SK-N-SH (cell line): ENCODE measurements around the gene RNASEH1. TPM values are rescaled to one million over a fixed set of nuclear protein-coding genes. Genes with fewer than 3 reads are reported as not detected.

Experiments
- CTCF ChIA-PET: fragments of 300-600, 350-600 bp; formaldehyde crosslinking; extraction: SDS; loops from one replicate; lab custom pipeline; 2021; lab: Yijun Ruan, JAX
- POLR2A ChIA-PET: fragments of 350-600 bp; sonication (Branson Sonifier 250); formaldehyde crosslinking; extraction: SDS; loops from one replicate; lab custom pipeline; 2020; ENCODE audit warnings: antibody characterized with exemption, inconsistent platforms; lab: Yijun Ruan, JAX
- DNase-seq: peaks from one replicate; pipeline ENCODE4 v3.0.0; 2012
- H2AFZ ChIP-seq: fragments of 200-600 bp; sonication (generic); 2 replicates; pipeline ENCODE4 v1.8.1; 2016; ENCODE audit warnings: antibody characterized with exemption, mild to moderate bottlenecking, low read depth
- H3F3A ChIP-seq: fragments of 200-600 bp; sonication (generic); replicated peaks from 2 replicates; pipeline ENCODE3; 2016; ENCODE audit warnings: antibody characterized with exemption, mild to moderate bottlenecking; ENCODE audit not compliant: insufficient read depth
- H3K27ac ChIP-seq, 2 experiments: fragments of 200-500 bp in 1 of 2; fragments of 200-600 bp in 1 of 2; sonication (Bioruptor generic) in 1 of 2; sonication (generic), shearing (Covaris generic) in 1 of 2; 2 replicates each; pipeline versions ENCODE4 v1.5.1 to v1.6.1; 2014 to 2016; ENCODE audit warnings: low read depth in 2 of 2, inconsistent platforms in 1 of 2, low read length in 1 of 2, mild to moderate bottlenecking in 1 of 2, mixed read lengths in 1 of 2
- H3K27me3 ChIP-seq: fragments of 200-600 bp; sonication (generic), shearing (Covaris generic); 2 replicates; pipeline ENCODE4 v1.6.1; 2016; ENCODE audit warnings: mixed run types; ENCODE audit not compliant: insufficient read depth
- H3K36me3 ChIP-seq, 2 experiments: fragments of 200-500 bp in 1 of 2; fragments of 200-600 bp in 1 of 2; sonication (Bioruptor generic) in 1 of 2; sonication (generic) in 1 of 2; replicated peaks in 1 of 2; 2 replicates each; pipeline versions ENCODE3 to v1.5.1; 2014 to 2016; ENCODE audit warnings: low read length in 1 of 2, mild to moderate bottlenecking in 1 of 2; ENCODE audit not compliant: insufficient read depth in 2 of 2, control insufficient read depth in 1 of 2
- H3K4me1 ChIP-seq, 2 experiments: fragments of 200-500 bp in 1 of 2; fragments of 200-600 bp in 1 of 2; sonication (Bioruptor generic) in 1 of 2; sonication (generic), shearing (Covaris generic) in 1 of 2; 2 replicates each; pipeline versions ENCODE4 v1.5.1 to v1.6.1; 2014 to 2016; ENCODE audit warnings: low read depth in 1 of 2, low read length in 1 of 2, mixed run types in 1 of 2; ENCODE audit not compliant: insufficient read depth in 2 of 2, control insufficient read depth in 1 of 2
- H3K4me2 ChIP-seq: fragments of 200-600 bp; sonication (generic), shearing (Covaris generic); 2 replicates; pipeline ENCODE4 v1.6.1; 2017; ENCODE audit warnings: mixed run types
- H3K4me3 ChIP-seq, 2 experiments: fragments of 200-500 bp in 1 of 2; fragments of 200-600 bp in 1 of 2; sonication (Bioruptor generic) in 1 of 2; sonication (generic), shearing (Covaris generic) in 1 of 2; 2 replicates each; pipeline versions ENCODE4 v1.5.1 to v1.8.1; 2014 to 2016; ENCODE audit warnings: low read depth in 2 of 2, inconsistent platforms in 1 of 2, low read length in 1 of 2, mild to moderate bottlenecking in 1 of 2, mixed read lengths in 1 of 2, moderate library complexity in 1 of 2
- H3K79me2 ChIP-seq: fragments of 200-600 bp; sonication (generic); 2 replicates; pipeline ENCODE4 v1.8.1; 2017; ENCODE audit warnings: mild to moderate bottlenecking; ENCODE audit not compliant: insufficient read depth
- H3K9ac ChIP-seq: fragments of 200-600 bp; sonication (generic); 2 replicates; pipeline ENCODE4 v1.6.1; 2017; ENCODE audit warnings: mixed run types
- H3K9me2 ChIP-seq: fragments of 200-600 bp; sonication (generic); 2 replicates; pipeline ENCODE4 v1.6.1; 2017; ENCODE audit warnings: mixed run types
- H3K9me3 ChIP-seq: fragments of 200-600 bp; sonication (generic); 2 replicates; pipeline ENCODE4 v1.6.1; 2017; ENCODE audit warnings: mixed run types, mild to moderate bottlenecking, moderate library complexity
- H4K20me1 ChIP-seq: fragments of 200-600 bp; sonication (generic); 2 replicates; pipeline ENCODE4 v1.6.1; 2017; ENCODE audit warnings: mild to moderate bottlenecking, mixed run types; ENCODE audit not compliant: insufficient read depth
- EP300 ChIP-seq, 2 experiments: IDR thresholded peaks; 2 replicates each; pipeline versions ENCODE4 v1.4.0 to v1.6.1; 2012; ENCODE audit warnings: borderline replicate concordance in 1 of 2, low read depth in 1 of 2, low read length in 1 of 2
- EZH2phosphoT487 ChIP-seq: fragments of 200-600 bp; sonication (generic); IDR thresholded peaks from 2 replicates; pipeline ENCODE4 v1.6.1; 2017; ENCODE audit warnings: low read depth, mixed run types, mild to moderate bottlenecking, antibody characterized with exemption, moderate library complexity, borderline replicate concordance
- JUND ChIP-seq: IDR thresholded peaks from 2 replicates; pipeline ENCODE4 v1.4.0; 2012
- MEF2A ChIP-seq: IDR thresholded peaks from 2 replicates; pipeline ENCODE4 v1.4.0; 2012; ENCODE audit warnings: low read depth, borderline replicate concordance
- MXI1 ChIP-seq: IDR thresholded peaks from 2 replicates; pipeline ENCODE4 v1.6.1; 2012; ENCODE audit warnings: mild to moderate bottlenecking, low read depth, low read length, improper control_type of control experiment
- NFIC ChIP-seq: IDR thresholded peaks from 2 replicates; pipeline ENCODE4 v1.4.0; 2012; ENCODE audit warnings: borderline replicate concordance
- POLR2AphosphoS5 ChIP-seq: IDR thresholded peaks from 2 replicates; pipeline ENCODE4 v1.6.1; 2012; ENCODE audit warnings: low read depth, low read length
- RCOR1 ChIP-seq: fragments of 150-350 bp; IDR thresholded peaks from 2 replicates; pipeline ENCODE4 v1.6.1; 2017; ENCODE audit warnings: antibody characterized with exemption, low read length
- RFX5 ChIP-seq: IDR thresholded peaks from 2 replicates; pipeline ENCODE4 v1.6.1; 2012; ENCODE audit warnings: mild to moderate bottlenecking, improper control_type of control experiment, low read length
- SIN3A ChIP-seq: IDR thresholded peaks from 2 replicates; pipeline ENCODE4 v1.6.1; 2012; ENCODE audit warnings: low read depth, mild to moderate bottlenecking, low read length, moderate library complexity, borderline replicate concordance
- TAF1 ChIP-seq: IDR thresholded peaks from 2 replicates; pipeline ENCODE4 v1.6.1; 2012; ENCODE audit warnings: low read depth, mild to moderate bottlenecking, low read length, moderate library complexity, borderline replicate concordance
- TCF12 ChIP-seq: IDR thresholded peaks from 2 replicates; pipeline ENCODE4 v1.4.0; 2012
- YY1 ChIP-seq: IDR thresholded peaks from 2 replicates; pipeline ENCODE4 v1.4.0; 2012; ENCODE audit warnings: low read depth, mild to moderate bottlenecking
- WGBS: methylation state at CpG from one replicate; pipeline ENCODE4 v1.1.6; 2017; ENCODE audit warnings: low lambda C conversion rate; 5-methylcytosine and 5-hydroxymethylcytosine counted together
- polyA plus RNA-seq, 3 experiments: library from polyadenylated mRNA; depleted of rRNA; stranded (reverse); fragments of >200 nt; gene quantifications; 2 replicates each; pipeline ENCODE4 v1.2.3, GENCODE V29; 2012
- TF ChIP-seq, protein P1 (sequence below): IDR thresholded peaks from 2 replicates; pipeline ENCODE4 v1.4.0; 2012; ENCODE audit warnings: low read depth, borderline replicate concordance
- TF ChIP-seq, protein P2 (sequence below): IDR thresholded peaks from 2 replicates; pipeline ENCODE4 v1.4.0; 2012; ENCODE audit warnings: low read depth, borderline replicate concordance
- TF ChIP-seq, protein P3 (sequence below): fragments of 200-600 bp; sonication (generic); IDR thresholded peaks from 2 replicates; pipeline ENCODE4 v1.6.1; 2017; ENCODE audit warnings: antibody characterized with exemption, mild to moderate bottlenecking, moderate library complexity
- TF ChIP-seq, protein P4 (sequence below): fragments of 150-350 bp; IDR thresholded peaks from 2 replicates; pipeline ENCODE4 v1.6.1; 2016; ENCODE audit warnings: mild to moderate bottlenecking, low read depth, low read length
- TF ChIP-seq, protein P5 (sequence below): IDR thresholded peaks from 2 replicates; pipeline ENCODE4 v1.6.1; 2012; ENCODE audit warnings: mild to moderate bottlenecking, low read depth, low read length, moderate library complexity

Gene RNASEH1
- polyA plus RNA-seq, 1 of the 3 experiments (the other 2 are of a cell fraction), result 34.4 TPM

DNA sequence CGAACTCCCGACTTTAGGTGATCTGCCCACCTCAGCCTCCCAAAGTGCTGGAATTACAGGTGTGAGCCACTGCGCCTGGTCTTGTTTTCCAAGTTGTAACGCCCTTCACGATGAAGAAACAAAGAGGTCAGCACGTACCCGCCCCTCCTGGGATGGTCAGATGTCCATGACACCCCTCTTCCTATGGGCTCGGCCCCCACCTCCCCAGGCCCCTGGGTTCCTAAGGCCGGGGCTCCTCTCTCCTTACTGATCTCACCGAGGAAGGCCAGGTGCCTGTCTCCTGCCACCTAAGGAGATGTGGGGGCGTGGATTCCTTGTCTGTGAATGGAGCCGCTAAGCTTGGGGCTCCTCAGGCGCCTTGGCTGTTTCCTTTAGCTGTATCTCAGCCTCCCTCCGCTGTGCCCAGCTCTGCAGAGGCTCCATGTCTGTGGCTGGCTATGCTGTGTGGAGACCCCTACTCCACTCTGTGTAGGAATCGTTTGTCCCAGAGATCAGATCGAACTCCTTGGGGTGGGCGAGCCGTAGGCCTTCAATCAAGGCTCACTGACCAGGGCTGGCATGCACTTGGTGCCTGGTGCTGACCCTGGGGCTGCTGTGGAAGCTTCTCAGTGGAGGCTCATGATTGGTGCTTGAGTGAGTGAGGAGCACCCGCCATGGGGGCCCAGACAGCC is 45.5 kb upstream of the RNASEH1 start:
- POLR2A ChIA-PET, result interaction anchor here (0.6 to 3.7 kb wide), 11 partner anchors 9 to 1415 kb away, joined by 3 to 39 read pairs (median 4); partner anchors contain the start of genes COLEC11 and RNASEH1
- no peak overlapping the region for H3K9ac ChIP-seq

More for the DNA sequence above, 45.5 kb upstream of the RNASEH1 start:
- Histone ChIP-seq H3K4me1 (peaks cover 5 to 71% of the 10 kb centered on the region in 2 experiments; a peak in 3 of 4 replicates), H3F3A (no peaks in the 10 kb centered on the region), H3K27me3 (no peaks in the 10 kb centered on the region), H3K79me2 (no peaks in the 10 kb centered on the region), H3K9me2 (no peaks in the 10 kb centered on the region), H4K20me1 (no peaks in the 10 kb centered on the region), H2AFZ (no peak overlapping the region), H3K4me3 (no peak overlapping the region), H3K9me3 (no peaks in the 10 kb centered on the region), H3K36me3 (no peaks in the 10 kb centered on the region), H3K27ac (peak overlapping the region; percentile 26 to 99; a peak in 3 of 4 replicates), H3K4me2 (no peak overlapping the region)
- WGBS, result 83% methylated on average over 17 of the region's 19 CpGs
- TF ChIP-seq EP300 (IDR thresholded peaks at IDR 0.05; ENCODE audit: borderline replicate concordance in 1 of 2, low read depth in 1 of 2, low read length in 1 of 2), result no peak
- TF ChIP-seq, protein P1, sequence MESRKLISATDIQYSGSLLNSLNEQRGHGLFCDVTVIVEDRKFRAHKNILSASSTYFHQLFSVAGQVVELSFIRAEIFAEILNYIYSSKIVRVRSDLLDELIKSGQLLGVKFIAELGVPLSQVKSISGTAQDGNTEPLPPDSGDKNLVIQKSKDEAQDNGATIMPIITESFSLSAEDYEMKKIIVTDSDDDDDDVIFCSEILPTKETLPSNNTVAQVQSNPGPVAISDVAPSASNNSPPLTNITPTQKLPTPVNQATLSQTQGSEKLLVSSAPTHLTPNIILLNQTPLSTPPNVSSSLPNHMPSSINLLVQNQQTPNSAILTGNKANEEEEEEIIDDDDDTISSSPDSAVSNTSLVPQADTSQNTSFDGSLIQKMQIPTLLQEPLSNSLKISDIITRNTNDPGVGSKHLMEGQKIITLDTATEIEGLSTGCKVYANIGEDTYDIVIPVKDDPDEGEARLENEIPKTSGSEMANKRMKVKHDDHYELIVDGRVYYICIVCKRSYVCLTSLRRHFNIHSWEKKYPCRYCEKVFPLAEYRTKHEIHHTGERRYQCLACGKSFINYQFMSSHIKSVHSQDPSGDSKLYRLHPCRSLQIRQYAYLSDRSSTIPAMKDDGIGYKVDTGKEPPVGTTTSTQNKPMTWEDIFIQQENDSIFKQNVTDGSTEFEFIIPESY, result no peak
- TF ChIP-seq, protein P2, sequence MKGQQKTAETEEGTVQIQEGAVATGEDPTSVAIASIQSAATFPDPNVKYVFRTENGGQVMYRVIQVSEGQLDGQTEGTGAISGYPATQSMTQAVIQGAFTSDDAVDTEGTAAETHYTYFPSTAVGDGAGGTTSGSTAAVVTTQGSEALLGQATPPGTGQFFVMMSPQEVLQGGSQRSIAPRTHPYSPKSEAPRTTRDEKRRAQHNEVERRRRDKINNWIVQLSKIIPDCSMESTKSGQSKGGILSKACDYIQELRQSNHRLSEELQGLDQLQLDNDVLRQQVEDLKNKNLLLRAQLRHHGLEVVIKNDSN, result no peak
- no peak for TF ChIP-seq MEF2A
- TF ChIP-seq TAF1, result no peak
- TF ChIP-seq YY1, result no peak
- TF ChIP-seq EZH2phosphoT487, result no peak
- no peak for TF ChIP-seq RFX5
- no peak for TF ChIP-seq NFIC
- no peak for TF ChIP-seq SIN3A
- TF ChIP-seq RCOR1, result no peak
- TF ChIP-seq, protein P3, sequence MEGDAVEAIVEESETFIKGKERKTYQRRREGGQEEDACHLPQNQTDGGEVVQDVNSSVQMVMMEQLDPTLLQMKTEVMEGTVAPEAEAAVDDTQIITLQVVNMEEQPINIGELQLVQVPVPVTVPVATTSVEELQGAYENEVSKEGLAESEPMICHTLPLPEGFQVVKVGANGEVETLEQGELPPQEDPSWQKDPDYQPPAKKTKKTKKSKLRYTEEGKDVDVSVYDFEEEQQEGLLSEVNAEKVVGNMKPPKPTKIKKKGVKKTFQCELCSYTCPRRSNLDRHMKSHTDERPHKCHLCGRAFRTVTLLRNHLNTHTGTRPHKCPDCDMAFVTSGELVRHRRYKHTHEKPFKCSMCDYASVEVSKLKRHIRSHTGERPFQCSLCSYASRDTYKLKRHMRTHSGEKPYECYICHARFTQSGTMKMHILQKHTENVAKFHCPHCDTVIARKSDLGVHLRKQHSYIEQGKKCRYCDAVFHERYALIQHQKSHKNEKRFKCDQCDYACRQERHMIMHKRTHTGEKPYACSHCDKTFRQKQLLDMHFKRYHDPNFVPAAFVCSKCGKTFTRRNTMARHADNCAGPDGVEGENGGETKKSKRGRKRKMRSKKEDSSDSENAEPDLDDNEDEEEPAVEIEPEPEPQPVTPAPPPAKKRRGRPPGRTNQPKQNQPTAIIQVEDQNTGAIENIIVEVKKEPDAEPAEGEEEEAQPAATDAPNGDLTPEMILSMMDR, result no peak
- TF ChIP-seq MXI1, result no peak
- TF ChIP-seq, protein P4, sequence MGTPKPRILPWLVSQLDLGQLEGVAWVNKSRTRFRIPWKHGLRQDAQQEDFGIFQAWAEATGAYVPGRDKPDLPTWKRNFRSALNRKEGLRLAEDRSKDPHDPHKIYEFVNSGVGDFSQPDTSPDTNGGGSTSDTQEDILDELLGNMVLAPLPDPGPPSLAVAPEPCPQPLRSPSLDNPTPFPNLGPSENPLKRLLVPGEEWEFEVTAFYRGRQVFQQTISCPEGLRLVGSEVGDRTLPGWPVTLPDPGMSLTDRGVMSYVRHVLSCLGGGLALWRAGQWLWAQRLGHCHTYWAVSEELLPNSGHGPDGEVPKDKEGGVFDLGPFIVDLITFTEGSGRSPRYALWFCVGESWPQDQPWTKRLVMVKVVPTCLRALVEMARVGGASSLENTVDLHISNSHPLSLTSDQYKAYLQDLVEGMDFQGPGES, result no peak
- TF ChIP-seq JUND, result no peak
- no peak for TF ChIP-seq TCF12
- TF ChIP-seq, protein P5, sequence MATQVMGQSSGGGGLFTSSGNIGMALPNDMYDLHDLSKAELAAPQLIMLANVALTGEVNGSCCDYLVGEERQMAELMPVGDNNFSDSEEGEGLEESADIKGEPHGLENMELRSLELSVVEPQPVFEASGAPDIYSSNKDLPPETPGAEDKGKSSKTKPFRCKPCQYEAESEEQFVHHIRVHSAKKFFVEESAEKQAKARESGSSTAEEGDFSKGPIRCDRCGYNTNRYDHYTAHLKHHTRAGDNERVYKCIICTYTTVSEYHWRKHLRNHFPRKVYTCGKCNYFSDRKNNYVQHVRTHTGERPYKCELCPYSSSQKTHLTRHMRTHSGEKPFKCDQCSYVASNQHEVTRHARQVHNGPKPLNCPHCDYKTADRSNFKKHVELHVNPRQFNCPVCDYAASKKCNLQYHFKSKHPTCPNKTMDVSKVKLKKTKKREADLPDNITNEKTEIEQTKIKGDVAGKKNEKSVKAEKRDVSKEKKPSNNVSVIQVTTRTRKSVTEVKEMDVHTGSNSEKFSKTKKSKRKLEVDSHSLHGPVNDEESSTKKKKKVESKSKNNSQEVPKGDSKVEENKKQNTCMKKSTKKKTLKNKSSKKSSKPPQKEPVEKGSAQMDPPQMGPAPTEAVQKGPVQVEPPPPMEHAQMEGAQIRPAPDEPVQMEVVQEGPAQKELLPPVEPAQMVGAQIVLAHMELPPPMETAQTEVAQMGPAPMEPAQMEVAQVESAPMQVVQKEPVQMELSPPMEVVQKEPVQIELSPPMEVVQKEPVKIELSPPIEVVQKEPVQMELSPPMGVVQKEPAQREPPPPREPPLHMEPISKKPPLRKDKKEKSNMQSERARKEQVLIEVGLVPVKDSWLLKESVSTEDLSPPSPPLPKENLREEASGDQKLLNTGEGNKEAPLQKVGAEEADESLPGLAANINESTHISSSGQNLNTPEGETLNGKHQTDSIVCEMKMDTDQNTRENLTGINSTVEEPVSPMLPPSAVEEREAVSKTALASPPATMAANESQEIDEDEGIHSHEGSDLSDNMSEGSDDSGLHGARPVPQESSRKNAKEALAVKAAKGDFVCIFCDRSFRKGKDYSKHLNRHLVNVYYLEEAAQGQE, result no peak
- no peak for TF ChIP-seq POLR2AphosphoS5
- DNase-seq, result no peak
- CTCF ChIA-PET, result interaction anchor here (0.9 to 2.8 kb wide), 5 partner anchors 8 to 181 kb away, joined by 3 to 18 read pairs (median 10); partner anchors contain the start of gene COLEC11
